22Rv1 (cell line): ENCODE data around the gene POU2F1.

Experiments
- ZFX ChIP-seq: fragments of 450-650 bp; IDR thresholded peaks from 2 replicates; pipeline ENCODE4 v1.6.1; 2017; ENCODE audit warnings: antibody characterized with exemption, borderline replicate concordance
- TF ChIP-seq, protein P1 (sequence below): fragments of 450-650 bp; IDR thresholded peaks from 2 replicates; pipeline ENCODE4 v1.5.1; 2017; ENCODE audit warnings: mild to moderate bottlenecking

DNA sequence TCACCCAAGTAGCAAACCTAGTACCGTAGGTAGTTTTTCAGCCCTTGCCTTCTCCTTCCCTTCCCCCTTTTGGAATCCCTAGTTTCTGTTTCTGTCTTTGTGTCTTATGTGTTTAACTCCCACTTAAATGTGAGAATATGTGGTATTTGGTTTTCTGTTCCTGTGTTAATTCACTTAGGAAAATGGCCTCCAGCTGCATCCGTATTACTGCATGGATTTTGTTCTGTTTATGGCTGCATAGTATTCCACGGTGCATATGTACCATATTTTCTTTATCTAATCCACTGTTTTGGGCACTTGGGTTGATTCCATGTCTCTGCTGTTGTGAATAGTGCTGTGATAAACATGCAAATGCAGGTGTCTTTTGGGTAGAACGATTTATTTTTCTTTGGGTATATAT is 138.6 kb downstream of the POU2F1 start:
- TF ChIP-seq, protein P1, sequence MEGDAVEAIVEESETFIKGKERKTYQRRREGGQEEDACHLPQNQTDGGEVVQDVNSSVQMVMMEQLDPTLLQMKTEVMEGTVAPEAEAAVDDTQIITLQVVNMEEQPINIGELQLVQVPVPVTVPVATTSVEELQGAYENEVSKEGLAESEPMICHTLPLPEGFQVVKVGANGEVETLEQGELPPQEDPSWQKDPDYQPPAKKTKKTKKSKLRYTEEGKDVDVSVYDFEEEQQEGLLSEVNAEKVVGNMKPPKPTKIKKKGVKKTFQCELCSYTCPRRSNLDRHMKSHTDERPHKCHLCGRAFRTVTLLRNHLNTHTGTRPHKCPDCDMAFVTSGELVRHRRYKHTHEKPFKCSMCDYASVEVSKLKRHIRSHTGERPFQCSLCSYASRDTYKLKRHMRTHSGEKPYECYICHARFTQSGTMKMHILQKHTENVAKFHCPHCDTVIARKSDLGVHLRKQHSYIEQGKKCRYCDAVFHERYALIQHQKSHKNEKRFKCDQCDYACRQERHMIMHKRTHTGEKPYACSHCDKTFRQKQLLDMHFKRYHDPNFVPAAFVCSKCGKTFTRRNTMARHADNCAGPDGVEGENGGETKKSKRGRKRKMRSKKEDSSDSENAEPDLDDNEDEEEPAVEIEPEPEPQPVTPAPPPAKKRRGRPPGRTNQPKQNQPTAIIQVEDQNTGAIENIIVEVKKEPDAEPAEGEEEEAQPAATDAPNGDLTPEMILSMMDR: no peak
- no peak for TF ChIP-seq ZFX
